Naive B cell (primary cell): ENCODE data around the gene CDA. TPM values are rescaled to one million over a fixed set of nuclear protein-coding genes. Genes with fewer than 3 reads are reported as not detected.
A peak's percentile ranks its signal among the peaks of the same experiment; 100 is the strongest.

Experiments used
- ATAC-seq, 2 donors: fragments of 150-1000 bp; cut with Tn5 transposase; 2 replicates each; pipeline ENCODE4 v1.10.0; 2021; ENCODE audit warnings: low read depth in 2 of 2, mild to moderate bottlenecking in 2 of 2, moderate library complexity in 2 of 2
- DNase-seq: peaks from one replicate; pipeline ENCODE4 v3.0.0; 2022
- H3K27ac Mint-ChIP-seq, 6 donors: one replicate each; pipeline ENCODE4 v1.8.0; 2020 to 2022; ENCODE audit warnings: mild to moderate bottlenecking in 6 of 6, mixed read lengths in 6 of 6, moderate library complexity in 5 of 6, inconsistent platforms in 2 of 6
- H3K27me3 Mint-ChIP-seq, 3 donors: one replicate each; pipeline ENCODE4 v1.8.0; 2021 to 2022; ENCODE audit warnings: mixed read lengths in 3 of 3, mild to moderate bottlenecking in 1 of 3
- H3K36me3 Mint-ChIP-seq, 2 donors: one replicate each; pipeline ENCODE4 v1.8.0; 2020 to 2022; ENCODE audit warnings: mixed read lengths in 2 of 2, inconsistent platforms in 1 of 2, mild to moderate bottlenecking in 1 of 2
- H3K4me1 Mint-ChIP-seq, 3 donors: one replicate each; pipeline ENCODE4 v1.8.0; 2020 to 2022; ENCODE audit warnings: mixed read lengths in 3 of 3, inconsistent platforms in 1 of 3, mild to moderate bottlenecking in 1 of 3, moderate library complexity in 1 of 3
- H3K4me3 Mint-ChIP-seq, 8 donors: one replicate each; pipeline ENCODE4 v1.8.0; 2020 to 2022; ENCODE audit warnings: mild to moderate bottlenecking in 8 of 8, mixed read lengths in 8 of 8, moderate library complexity in 8 of 8, inconsistent platforms in 2 of 8
- H3K9me3 Mint-ChIP-seq, 7 donors: one replicate each; pipeline ENCODE4 v1.8.0; 2020 to 2022; ENCODE audit warnings: mixed read lengths in 7 of 7, mild to moderate bottlenecking in 5 of 7, inconsistent platforms in 2 of 7, moderate library complexity in 1 of 7
- polyA plus RNA-seq, 6 donors: library from polyadenylated mRNA; unstranded; fragments of 300-500 nt; fragmentation: Illumina TruSeq; gene quantifications; one replicate each; pipeline ENCODE4 v1.2.3, GENCODE V29; 2021; ENCODE audit warnings: low read depth in 6 of 6

Gene CDA
- polyA plus RNA-seq, 6 donors from 2014 or later = 0.30 to 3.2 (median 0.59) TPM; not detected in 2

DNA sequence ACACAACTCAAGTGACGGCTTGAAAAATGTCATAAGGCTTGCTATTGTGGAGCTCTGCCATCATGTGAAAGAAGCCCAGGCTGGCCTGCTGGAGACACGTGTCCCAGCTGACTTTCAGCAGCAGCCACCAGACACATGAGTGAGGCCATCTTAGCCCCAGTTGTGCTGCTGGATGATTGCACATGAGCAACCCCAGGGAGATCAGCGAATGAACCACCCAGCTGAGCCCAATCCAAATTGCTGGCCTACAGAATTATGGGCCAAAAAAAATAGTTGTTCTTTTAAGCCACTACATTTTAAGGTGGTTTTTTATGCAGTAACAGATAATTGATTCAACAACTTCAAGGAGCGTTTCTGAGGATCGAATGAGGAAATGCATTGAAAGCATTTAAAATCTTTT, 17.5 kb upstream of the CDA start:
- Mint-ChIP-seq H3K36me3 (peaks cover 0 to 3% of the 10 kb centered on the region in 2 donors), H3K4me3 (no peak overlapping the region), H3K9me3 (peaks cover 4 to 17% (median 11%) of the 10 kb centered on the region in 7 donors), H3K27me3 (peaks cover 39 to 66% (median 63%) of the 10 kb centered on the region in 3 donors), H3K4me1 (no peaks in the 10 kb centered on the region), H3K27ac (no peak overlapping the region)
- DNase-seq (no peak), ATAC-seq (no peak)

DNA sequence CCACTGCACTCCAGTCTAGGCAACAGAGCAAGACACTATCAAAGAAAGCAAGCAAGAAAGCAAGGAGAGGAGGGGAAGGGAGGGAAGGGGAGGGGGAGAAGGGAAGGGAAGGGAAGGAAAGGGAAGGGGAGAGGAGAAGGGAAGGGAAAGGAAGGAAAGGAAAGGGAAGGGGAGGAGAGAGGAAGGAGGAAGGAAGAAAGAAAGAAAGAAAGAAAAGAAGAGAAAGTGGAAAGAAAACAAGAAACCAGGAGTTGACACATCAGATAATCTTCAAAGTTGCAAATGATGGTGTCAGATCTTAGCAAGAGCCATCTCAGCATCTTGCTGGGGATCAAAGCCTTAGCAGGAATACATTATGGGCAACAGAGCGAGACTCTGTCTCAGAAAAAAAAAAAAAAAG, 14.9 kb upstream of the CDA start:
- Mint-ChIP-seq H3K27ac (peak overlapping the region in 1 of 6 donors; percentile 6), H3K27me3 (peaks cover 37 to 69% (median 58%) of the 10 kb centered on the region in 3 donors), H3K4me3 (no peak overlapping the region), H3K4me1 (no peaks in the 10 kb centered on the region), H3K9me3 (peaks cover 4 to 17% (median 11%) of the 10 kb centered on the region in 7 donors), H3K36me3 (peaks cover 0 to 3% of the 10 kb centered on the region in 2 donors)
- ATAC-seq (no peak), DNase-seq (no peak)

DNA sequence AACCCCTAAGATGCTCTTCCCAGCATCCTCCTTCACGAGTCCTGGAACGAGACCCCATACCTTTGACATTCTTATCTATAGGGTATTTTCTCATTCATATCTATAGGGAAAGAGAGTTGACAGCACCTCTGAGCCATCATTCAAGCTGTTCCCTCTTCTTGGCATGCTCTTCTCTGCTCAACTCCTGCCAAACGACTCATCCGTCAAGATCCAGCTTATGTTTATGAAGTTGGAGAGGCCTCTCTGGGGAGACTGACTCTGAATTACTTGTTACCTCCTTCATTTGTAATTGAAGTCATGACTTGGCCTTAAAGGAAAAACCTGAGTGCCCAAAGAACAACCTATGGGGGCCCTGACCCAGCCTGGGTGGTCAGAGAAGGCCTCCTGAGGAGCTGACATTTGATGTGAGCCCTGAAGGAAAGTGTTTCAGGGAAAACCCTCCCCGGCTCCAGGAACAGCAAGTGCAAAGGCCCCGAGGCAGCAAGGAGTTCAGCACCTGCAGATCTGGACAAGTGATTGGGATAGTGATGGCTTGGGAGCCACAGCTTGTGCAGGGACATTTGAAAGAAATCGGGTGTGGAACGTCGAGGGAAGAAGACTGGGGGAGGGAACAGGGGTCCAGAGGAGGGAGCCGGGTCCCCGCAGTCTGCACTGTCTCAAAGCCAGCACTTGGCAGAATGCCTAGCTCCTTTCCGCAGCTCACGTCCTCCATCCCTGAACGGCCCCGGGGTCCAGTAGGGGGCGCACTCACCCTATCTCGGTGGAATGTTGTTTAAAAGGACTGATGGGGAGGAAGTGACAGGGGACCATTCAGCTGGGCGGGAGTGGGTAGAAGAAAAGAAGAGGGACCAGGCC, 14.0 kb upstream of the CDA start:
- peak in 1 of 2 donors; percentile 32 for ATAC-seq
- no peak for DNase-seq

DNA sequence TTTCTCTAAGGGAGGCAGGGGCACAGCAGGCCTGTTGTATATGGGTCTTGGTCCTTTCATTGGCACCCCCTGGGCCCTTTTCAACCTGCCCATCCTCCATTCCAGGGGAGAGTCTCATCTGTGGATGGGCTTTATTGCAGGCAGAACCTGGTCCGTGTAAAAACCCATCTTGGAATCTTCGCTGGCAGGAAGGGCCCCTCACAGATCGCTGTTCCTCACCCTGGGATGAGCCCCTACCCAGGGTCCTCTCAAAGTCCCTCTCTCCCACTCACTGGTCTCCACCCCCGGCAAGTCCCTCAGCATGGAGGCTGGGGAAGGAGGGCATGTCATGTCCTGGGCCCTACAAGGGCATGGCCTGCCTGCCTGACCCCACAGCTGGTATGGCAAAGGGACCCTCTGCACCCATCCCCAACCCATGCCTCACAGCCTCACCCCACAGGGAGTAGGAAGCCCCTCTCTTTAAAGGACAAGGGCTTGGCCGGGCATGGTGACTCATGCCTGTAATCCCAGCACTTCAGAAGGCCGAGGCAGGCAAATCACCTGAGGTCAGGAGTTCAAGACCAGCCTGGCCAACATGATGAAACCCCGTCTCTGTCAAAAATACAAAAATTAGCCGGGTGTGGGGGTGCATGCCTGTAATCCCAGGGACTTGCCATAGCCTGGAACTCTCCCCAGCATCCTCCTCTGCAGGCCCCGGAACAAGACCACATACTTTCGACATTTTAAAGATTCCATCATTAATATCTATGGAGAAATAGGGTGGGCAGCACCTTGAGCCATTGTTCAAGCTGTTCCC, 13.2 kb upstream of the CDA start:
- Mint-ChIP-seq H3K27ac (no peak overlapping the region), H3K9me3 (peaks cover 4 to 21% (median 9%) of the 10 kb centered on the region in 7 donors)
- no peak for DNase-seq

More for the DNA sequence above, 14.0 kb upstream of the CDA start:
- Mint-ChIP-seq H3K4me3 (no peak overlapping the region), H3K36me3 (peaks cover 0 to 3% of the 10 kb centered on the region in 2 donors), H3K9me3 (peaks cover 4 to 17% (median 9%) of the 10 kb centered on the region in 7 donors), H3K27ac (no peak overlapping the region), H3K27me3 (peaks cover 28 to 66% (median 49%) of the 10 kb centered on the region in 3 donors), H3K4me1 (no peaks in the 10 kb centered on the region)

GRCh38 chr1:20578062-20578461, 10.8 kb upstream of the CDA start:
- H3K27ac Mint-ChIP-seq = peak overlapping the region in 1 of 6 donors; percentile 59
- peaks cover 12 to 46% (median 38%) of the 10 kb centered on the region in 3 donors for H3K27me3 Mint-ChIP-seq
- peaks cover 0 to 21% (median 2%) of the 10 kb centered on the region in 7 donors for H3K9me3 Mint-ChIP-seq
- H3K36me3 Mint-ChIP-seq = no peaks in the 10 kb centered on the region
- no peak overlapping the region for H3K4me3 Mint-ChIP-seq
- DNase-seq (no peak), ATAC-seq (no peak)
- H3K4me1 Mint-ChIP-seq = no peaks in the 10 kb centered on the region

More for the DNA sequence above, 13.2 kb upstream of the CDA start:
- Mint-ChIP-seq H3K27me3 (peaks cover 22 to 62% (median 42%) of the 10 kb centered on the region in 3 donors), H3K4me3 (no peak overlapping the region), H3K36me3 (peaks cover 0 to 3% of the 10 kb centered on the region in 2 donors), H3K4me1 (no peaks in the 10 kb centered on the region)
- no peak for ATAC-seq

DNA sequence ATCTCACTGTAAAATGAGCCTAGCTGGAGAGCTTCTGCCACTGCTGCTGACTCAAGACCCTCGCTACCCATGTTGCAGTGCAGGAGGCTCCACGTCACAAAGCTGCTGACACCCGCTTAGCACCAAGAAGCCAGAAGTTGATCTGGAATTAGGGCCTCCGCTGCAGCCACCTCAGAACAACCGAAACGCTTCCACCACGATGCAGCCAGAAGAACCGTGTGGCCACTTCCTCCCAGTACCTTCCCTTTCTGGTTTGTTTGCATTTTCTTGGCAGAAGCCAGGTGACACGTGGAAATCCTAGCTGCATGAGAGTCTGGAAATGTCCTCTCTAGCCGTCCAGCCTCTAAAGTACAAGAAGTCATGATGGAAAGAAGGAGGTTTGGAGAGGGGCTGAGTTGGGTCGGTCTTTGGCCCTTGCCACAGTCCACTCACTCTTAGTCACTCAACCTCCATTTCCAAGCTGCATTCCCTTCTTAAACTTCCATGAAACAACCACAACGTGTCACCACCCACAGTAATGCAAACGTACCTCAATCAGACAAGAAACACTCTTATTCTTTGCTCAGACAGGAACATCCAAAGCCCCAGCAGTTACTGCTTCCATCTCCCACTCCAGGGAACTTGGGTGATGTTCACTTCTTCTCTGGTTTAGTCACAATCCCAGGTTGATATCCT, 10.0 kb upstream of the CDA start:
- Mint-ChIP-seq H3K4me3 (no peak overlapping the region), H3K4me1 (no peaks in the 10 kb centered on the region), H3K27ac (peak overlapping the region in 1 of 6 donors; percentile 77), H3K36me3 (no peaks in the 10 kb centered on the region), H3K9me3 (peaks cover 0 to 21% (median 2%) of the 10 kb centered on the region in 7 donors), H3K27me3 (peaks cover 8 to 38% (median 31%) of the 10 kb centered on the region in 3 donors)
- DNase-seq (no peak), ATAC-seq (no peak)

- Mint-ChIP-seq H3K27me3 (peaks cover 25 to 44% (median 42%) of the 10 kb centered on the region in 3 donors), H3K9me3 (peaks cover 0 to 32% (median 5%) of the 10 kb centered on the region in 7 donors), H3K27ac (no peak overlapping the region), H3K4me1 (peaks cover 0 to 9% (median 7%) of the 10 kb centered on the region in 3 donors), H3K36me3 (no peaks in the 10 kb centered on the region), H3K4me3 (no peak overlapping the region)
- ATAC-seq = no peak
- DNase-seq = no peak
Measured at GRCh38 chr1:20584890-20585289, 4.0 kb upstream of the CDA start.

GRCh38 chr1:20586953-20587660, 1.8 kb upstream of the CDA start:
- H3K27ac Mint-ChIP-seq = no peak overlapping the region
- H3K4me3 Mint-ChIP-seq = no peak overlapping the region
- peaks cover 4 to 9% (median 7%) of the 10 kb centered on the region in 3 donors for H3K4me1 Mint-ChIP-seq

DNA sequence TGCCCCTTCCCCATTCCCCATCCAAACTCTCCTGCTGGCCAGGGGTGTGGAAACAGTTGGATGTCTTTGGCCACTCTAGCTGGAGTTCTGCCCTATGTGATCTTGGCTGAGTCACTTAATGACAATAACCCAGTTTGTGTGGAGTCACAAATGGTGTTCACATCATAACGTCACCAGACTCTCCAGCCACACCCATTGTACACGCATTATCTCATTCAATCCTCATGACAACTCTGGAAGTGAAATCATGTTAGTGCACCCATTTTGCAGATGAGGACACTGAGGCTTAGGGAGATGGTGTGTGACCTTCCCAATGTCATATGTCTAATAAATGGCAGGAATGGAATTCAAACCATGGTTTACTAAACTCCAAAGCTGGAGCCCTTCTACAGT, 1.2 kb upstream of the CDA start:
- DNase-seq = no peak
- no peak for ATAC-seq
- H3K27me3 Mint-ChIP-seq = peaks cover 43 to 72% (median 64%) of the 10 kb centered on the region in 3 donors
- no peaks in the 10 kb centered on the region for H3K36me3 Mint-ChIP-seq
- no peak overlapping the region for H3K27ac Mint-ChIP-seq
- no peak overlapping the region for H3K4me3 Mint-ChIP-seq
- H3K4me1 Mint-ChIP-seq = peaks cover 4 to 9% (median 7%) of the 10 kb centered on the region in 3 donors
- H3K9me3 Mint-ChIP-seq = peaks cover 0 to 14% (median 4%) of the 10 kb centered on the region in 7 donors

More at GRCh38 chr1:20586953-20587660, 1.8 kb upstream of the CDA start:
- DNase-seq = no peak
- ATAC-seq = no peak
- H3K27me3 Mint-ChIP-seq = peaks cover 39 to 66% (median 61%) of the 10 kb centered on the region in 3 donors
- peaks cover 0 to 16% (median 4%) of the 10 kb centered on the region in 7 donors for H3K9me3 Mint-ChIP-seq
- no peaks in the 10 kb centered on the region for H3K36me3 Mint-ChIP-seq

DNA sequence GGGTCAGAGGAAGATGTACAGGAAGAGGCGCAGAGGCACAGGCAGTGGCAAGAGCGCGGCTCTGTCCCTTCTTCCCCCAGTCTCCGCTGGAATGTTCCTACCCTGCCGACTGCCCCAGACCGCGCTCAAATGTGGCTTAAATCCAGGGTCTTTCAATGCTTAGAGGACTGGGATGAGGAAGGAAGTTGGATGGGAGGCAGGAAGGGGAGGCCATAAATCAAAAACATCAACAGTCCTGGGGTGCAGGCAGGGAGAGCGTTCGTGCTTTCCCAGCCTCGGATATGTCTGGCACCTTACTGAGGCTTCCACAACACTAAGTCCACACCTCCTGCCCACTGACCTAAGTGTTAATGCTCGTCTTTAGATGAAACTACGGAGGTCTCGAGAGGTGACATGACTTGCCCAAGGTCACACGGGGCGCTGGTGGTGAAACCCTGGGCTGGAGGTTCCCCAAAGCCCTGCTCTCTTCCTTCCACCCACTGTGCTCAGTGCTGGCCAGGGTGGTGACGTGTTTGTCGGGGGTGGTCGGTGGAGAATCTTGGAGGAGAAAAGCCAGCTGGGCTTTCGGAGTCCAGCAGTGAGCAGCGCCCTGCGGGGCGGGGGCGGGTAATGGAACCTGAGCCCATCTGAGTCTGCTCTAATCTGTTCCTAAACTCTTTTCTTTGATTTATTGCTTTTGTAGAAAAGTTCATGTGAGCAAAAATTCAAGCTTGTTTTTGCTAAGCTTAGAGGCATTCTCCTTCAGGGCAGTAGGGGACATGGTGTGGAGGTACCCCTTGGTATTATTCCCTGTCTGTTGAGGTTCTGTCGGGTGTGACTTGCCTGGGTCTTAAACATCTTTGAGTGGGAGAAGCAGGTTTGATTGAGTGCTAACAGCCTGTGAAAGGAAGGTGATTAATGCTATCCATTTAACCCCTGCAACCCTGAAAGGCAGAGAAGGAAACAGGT, 708 bp downstream of the CDA start:
- Mint-ChIP-seq H3K27me3 (peaks cover 40 to 84% (median 73%) of the 10 kb centered on the region in 3 donors), H3K9me3 (peaks cover 0 to 7% (median 4%) of the 10 kb centered on the region in 7 donors), H3K27ac (no peak overlapping the region), H3K36me3 (no peaks in the 10 kb centered on the region), H3K4me1 (peaks cover 4 to 9% (median 7%) of the 10 kb centered on the region in 3 donors), H3K4me3 (peak overlapping the region in 1 of 8 donors; percentile 70)
- ATAC-seq (no peak), DNase-seq (no peak)

DNA sequence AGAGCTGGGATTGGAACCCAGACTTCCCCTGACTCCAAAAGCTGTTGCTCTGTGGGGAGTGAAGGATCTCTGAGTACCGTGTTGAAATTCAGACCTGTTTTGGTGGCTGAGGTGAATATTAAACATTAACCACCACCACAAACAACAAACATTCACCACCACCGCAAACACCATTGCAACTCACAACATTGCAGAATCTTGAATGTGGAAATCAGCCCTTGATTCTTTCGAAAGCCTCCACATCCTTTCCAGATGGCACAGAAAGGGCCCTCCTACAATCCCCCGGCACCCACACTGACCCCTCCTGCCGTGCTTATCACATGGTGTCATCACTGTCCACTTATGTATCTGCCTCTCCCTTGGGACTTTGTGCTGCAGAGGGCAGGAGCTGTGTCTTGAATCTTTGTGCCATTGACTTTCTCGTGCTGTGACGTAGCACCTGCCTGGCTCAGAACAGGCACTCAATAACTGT, 1.4 kb downstream of the CDA start:
- Mint-ChIP-seq H3K27me3 (peaks cover 37 to 84% (median 71%) of the 10 kb centered on the region in 3 donors), H3K27ac (no peak overlapping the region), H3K4me3 (no peak overlapping the region), H3K36me3 (no peaks in the 10 kb centered on the region), H3K4me1 (peaks cover 4 to 9% (median 7%) of the 10 kb centered on the region in 3 donors), H3K9me3 (peaks cover 0 to 5% (median 2%) of the 10 kb centered on the region in 7 donors)
- DNase-seq (no peak), ATAC-seq (no peak)
